GM19467 (cell line): ENCODE measurements around the gene OTOP2.
"Not testable (repeated sequence)": the region's sequence is repeated elsewhere in the genome, so short reads cannot be mapped to it uniquely, and the experiment has no call there.

Experiments used
- ATAC-seq: cut with Tn5 transposase; IDR thresholded peaks from one replicate; pipeline ENCODE4 v1.9.1; 2021; ENCODE audit warnings: mild to moderate bottlenecking, moderate library complexity; ENCODE audit not compliant: unreplicated experiment

The OTOP2 gene

GRCh38 chr17:74900208-74900607, 23.9 kb upstream of the OTOP2 start:
- ATAC-seq = no peak

- ATAC-seq = no peak
Observed at GRCh38 chr17:74901353-74902135, 22.5 kb upstream of the OTOP2 start.

DNA sequence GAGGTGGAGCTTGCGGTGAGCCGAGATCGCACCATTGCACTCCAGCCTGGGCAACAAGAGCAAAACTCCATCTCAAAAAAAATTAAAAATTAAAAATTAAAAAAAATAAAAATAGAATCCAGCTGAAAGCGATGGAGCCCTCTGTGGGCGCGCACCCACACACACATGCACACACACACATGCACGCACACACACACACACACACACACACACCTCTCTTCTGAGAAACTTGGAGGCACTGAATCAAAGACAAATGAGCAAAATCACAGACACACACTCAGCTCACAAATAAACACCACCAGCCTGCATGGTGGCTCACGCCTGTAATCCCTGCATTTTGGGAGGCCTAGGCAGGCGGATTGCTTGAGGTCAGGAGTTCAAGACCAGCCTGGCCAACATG, 21.0 kb upstream of the OTOP2 start:
- ATAC-seq = no peak

DNA sequence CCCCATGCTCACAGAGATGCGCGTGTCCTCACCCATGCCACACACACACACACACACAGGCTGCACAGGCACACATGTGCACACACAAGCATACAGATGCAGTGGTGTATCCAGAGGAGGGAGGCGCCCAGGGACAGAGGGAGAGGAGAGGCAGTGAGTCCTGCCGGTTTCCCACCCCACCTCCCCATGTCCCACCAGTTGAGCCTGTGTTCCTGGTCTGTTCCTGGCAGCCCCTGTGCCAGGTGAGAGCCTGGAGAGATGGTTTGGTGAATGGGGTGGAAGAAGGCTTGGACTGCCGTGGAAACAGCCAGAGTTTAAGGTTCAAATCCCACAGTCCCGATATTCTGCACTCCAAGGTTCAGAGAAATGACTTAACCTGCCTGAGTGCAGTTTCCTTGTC, 20.4 kb upstream of the OTOP2 start:
- ATAC-seq = no peak

- ATAC-seq = no peak
Observed at GRCh38 chr17:74904687-74905409, 19.2 kb upstream of the OTOP2 start.

DNA sequence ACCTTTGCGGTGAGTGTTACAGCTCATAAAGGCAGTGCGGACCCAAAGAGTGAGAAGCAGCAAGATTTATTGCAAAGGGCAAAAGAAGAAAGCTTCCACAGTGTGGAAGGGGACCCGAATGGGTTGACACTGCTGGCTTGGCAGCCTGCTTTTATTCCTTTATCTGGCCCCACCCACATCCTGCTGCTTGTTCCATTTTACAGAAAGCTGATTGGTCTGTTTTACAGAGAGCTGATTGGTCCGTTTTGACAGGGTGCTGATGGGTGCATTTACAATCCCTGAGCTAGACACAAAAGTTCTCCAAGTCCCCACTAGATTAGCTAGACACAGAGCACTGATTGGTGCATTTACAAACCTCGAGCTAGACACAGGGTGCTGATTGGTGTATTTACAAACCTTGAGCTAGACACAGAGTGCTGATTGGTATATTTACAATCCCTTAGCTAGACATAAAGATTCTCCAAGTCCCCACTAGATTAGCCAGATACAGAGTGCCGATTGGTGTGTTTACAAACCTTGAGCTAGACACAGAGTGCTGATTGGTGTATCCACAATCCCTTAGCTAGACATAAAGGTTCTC, 17.8 kb upstream of the OTOP2 start:
- ATAC-seq = not testable (repeated sequence)

GRCh38 chr17:74907012-74907411, 17.1 kb upstream of the OTOP2 start:
- no peak for ATAC-seq

DNA sequence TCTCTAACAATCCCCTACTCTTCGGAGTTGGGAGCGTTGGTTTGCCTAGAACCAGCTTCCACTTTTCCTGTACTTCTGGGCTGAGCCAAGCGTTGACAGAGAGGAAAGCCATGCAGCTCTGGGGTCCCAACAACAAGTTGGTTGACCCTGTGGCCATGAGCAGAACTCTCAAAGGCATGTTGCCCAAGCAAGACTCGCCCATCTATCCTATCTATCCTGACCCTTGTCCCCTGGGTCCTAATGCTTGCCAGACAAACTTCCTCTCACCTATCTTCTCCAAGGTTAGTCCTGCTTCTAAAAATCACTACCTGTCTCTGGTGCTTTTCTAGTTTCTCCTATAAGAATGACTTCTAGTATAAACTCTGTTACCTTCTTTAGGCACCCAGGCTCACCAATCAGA, 15.0 kb upstream of the OTOP2 start:
- ATAC-seq = not testable (repeated sequence)

- not testable (repeated sequence) for ATAC-seq
Observed at GRCh38 chr17:74911423-74911822, 12.7 kb upstream of the OTOP2 start.

DNA sequence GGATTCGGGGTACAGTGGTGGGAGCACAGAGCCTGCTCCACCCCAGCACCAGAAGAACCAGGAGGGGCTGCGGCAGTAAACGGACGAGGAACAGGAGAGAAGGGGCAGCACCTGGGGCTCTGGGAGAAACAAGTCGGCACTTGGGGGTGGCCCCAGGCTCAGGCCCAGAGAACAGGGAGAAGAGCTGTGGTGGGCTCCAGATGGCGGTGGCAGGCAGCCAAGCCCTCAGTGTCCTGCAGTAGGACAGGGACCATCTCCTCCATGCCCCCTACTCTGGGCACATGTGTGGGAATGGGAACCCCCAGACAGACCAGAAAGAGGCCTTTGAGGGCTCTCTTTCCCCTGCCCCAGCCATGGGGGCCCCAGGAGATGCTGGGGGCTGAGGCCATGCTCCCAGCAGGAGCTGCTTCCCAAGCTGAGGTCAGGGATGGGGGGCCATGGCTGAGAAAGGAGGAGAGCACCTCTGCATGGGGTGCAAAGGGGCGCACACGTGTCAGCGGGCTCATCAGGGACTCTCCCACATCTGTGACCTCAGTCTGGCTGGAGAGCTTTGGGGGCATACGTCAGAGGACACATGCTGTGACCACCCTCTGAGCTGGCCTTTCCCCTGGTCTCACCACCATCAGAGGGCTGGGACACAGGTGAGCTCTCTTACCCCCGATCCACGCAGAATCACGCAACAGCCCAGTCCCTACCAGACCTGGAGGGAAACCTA, 7.8 kb upstream of the OTOP2 start:
- no peak for ATAC-seq

DNA sequence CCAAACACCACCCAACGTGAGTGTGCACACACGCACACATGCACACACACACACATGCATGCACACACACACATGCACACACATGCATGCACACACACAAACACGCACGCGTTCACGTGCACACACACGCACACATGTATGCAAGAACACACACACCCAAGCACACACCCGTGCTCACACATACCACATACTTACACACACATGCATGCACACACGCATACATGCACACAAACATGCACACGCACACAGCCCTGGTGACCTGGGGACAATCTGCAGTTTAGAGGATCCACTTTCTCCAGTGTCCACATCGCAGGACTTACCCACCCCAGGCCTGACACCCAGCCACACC, 7.2 kb upstream of the OTOP2 start:
- no peak for ATAC-seq

DNA sequence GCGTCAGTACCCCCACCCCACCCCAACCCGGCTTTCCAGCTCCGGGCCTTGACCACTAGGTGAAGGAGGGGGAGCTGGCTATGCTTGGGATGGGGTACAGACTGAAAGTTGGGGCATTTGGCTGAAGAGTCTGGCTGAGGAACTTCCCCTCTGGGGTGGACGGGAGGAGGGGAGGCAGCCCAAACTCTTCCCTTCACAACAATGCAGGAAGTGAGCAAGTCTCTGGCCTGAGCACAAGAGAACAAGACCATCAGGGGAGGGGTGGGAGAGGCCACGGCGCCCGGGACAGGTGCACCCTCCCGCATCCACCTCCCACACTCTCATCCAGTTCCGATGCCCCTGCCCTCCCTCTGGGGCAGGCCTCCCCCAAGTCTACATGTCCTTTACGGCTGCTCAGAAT, 6.6 kb upstream of the OTOP2 start:
- ATAC-seq = no peak

GRCh38 chr17:74918906-74919305, 5.2 kb upstream of the OTOP2 start:
- no peak for ATAC-seq

- ATAC-seq = no peak
Observed at GRCh38 chr17:74919440-74920305, 4.4 kb upstream of the OTOP2 start.

- ATAC-seq = no peak
Observed at GRCh38 chr17:74920306-74920620, 3.8 kb upstream of the OTOP2 start.

DNA sequence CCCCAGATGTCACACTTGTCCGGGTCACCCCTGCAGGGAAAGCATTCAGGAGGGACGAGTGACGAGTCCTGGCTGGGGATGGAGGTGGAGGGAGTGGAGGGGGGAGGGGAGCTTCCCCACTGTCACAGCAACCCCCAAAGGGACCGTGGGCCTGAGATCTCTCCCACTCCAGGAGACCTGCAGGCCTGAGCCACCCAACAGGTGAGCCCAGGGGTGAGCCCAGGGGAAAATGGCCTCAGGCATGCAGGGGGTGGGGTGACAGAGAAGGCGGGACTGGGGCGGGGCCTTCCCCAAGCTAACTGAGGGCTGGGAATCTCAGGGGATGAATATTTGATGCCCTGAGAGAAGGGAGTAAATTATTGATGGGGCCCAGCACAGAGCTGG, 3.4 kb upstream of the OTOP2 start:
- ATAC-seq = no peak

GRCh38 chr17:74921026-74921681, 2.9 kb upstream of the OTOP2 start:
- ATAC-seq = no peak

- no peak for ATAC-seq
Observed at GRCh38 chr17:74921769-74922168, 2.3 kb upstream of the OTOP2 start.

GRCh38 chr17:74922172-74922571, 1.9 kb upstream of the OTOP2 start:
- no peak for ATAC-seq
